H1 (cell line): ENCODE data around the gene SLC39A11. TPM values are rescaled to one million over a fixed set of nuclear protein-coding genes. Genes with fewer than 3 reads are reported as not detected.

Experiments
- CTCF ChIA-PET: fragments of 300-600 bp; sonication (Branson Sonifier 250); formaldehyde crosslinking; loops from one replicate; lab custom pipeline; 2021; ENCODE audit not compliant: partially characterized antibody; lab: Charles Lee
- POLR2A ChIA-PET: fragments of 300-600 bp; sonication (Branson Sonifier 250); formaldehyde crosslinking; loops from one replicate; lab custom pipeline; 2021; ENCODE audit warnings: inconsistent platforms; ENCODE audit not compliant: partially characterized antibody; lab: Charles Lee
- DNase-seq, 2 experiments: peaks; one replicate each; pipeline versions ENCODE4 v3.0.0 to v3.0.0-alpha.2; 2010 to 2022; ENCODE audit warnings: low spot score in 2 of 2, low read depth in 1 of 2, mixed read lengths in 1 of 2
- FAIRE-seq: peaks from 2 replicates; lab custom pipeline; 2011; peaks lifted over from hg19 to GRCh38; lab: Jason Lieb, UNC
- H2AFZ ChIP-seq: 2 replicates; pipeline ENCODE4 v1.8.1; 2012; ENCODE audit warnings: low read length, inconsistent platforms
- H2AK5ac ChIP-seq: 2 replicates; pipeline ENCODE4 v1.6.1; 2013; ENCODE audit warnings: low read depth, low read length
- H2BK120ac ChIP-seq: replicated peaks from 2 replicates; pipeline ENCODE3; 2013; ENCODE audit warnings: low read depth, low read length, inconsistent platforms
- H2BK12ac ChIP-seq: 2 replicates; pipeline ENCODE4 v1.6.1; 2013; ENCODE audit warnings: low read depth, low read length
- H2BK15ac ChIP-seq: 2 replicates; pipeline ENCODE4 v1.6.1; 2013; ENCODE audit warnings: low read length
- H2BK20ac ChIP-seq: 2 replicates; pipeline ENCODE4 v1.6.1; 2013; ENCODE audit warnings: low read length
- H2BK5ac ChIP-seq: 2 replicates; pipeline ENCODE4 v1.6.1; 2013; ENCODE audit warnings: low read depth, low read length
- H3K14ac ChIP-seq: 2 replicates; pipeline ENCODE4 v1.6.1; 2013; ENCODE audit warnings: inconsistent platforms; ENCODE audit not compliant: insufficient read length
- H3K18ac ChIP-seq: 2 replicates; pipeline ENCODE4 v1.6.1; 2013; ENCODE audit warnings: low read length; ENCODE audit errors: extremely low read depth
- H3K23ac ChIP-seq: 2 replicates; pipeline ENCODE4 v1.6.1; 2013; ENCODE audit warnings: inconsistent platforms; ENCODE audit not compliant: insufficient read length
- H3K23me2 ChIP-seq: 2 replicates; pipeline ENCODE4 v1.6.1; 2013; ENCODE audit warnings: low read depth, low read length
- H3K27ac ChIP-seq: 2 replicates; pipeline ENCODE4 v1.6.1; 2011; ENCODE audit warnings: low read depth, low read length, inconsistent platforms
- H3K27me3 ChIP-seq, 4 experiments: replicated peaks in 1 of 4; 1 replicate in 1 of 4; 2 replicates in 3 of 4; pipeline versions ENCODE4 v1.6.1 to v1.8.1; 2011 to 2013; ENCODE audit warnings: low read length in 3 of 4, mild to moderate bottlenecking in 3 of 4, inconsistent platforms in 2 of 4, mixed read lengths in 2 of 4, moderate library complexity in 1 of 4; ENCODE audit not compliant: control insufficient read depth in 3 of 4, insufficient read depth in 3 of 4; ENCODE audit errors: extremely low read depth in 1 of 4
- H3K36me3 ChIP-seq, 4 experiments: 2 replicates each; pipeline versions ENCODE4 v1.6.1 to v1.8.1; 2011 to 2013; ENCODE audit warnings: mild to moderate bottlenecking in 4 of 4, low read length in 3 of 4, moderate library complexity in 2 of 4, control low read depth in 1 of 4, inconsistent platforms in 1 of 4; ENCODE audit not compliant: insufficient read depth in 4 of 4, control insufficient read depth in 2 of 4
- H3K4ac ChIP-seq: replicated peaks from 2 replicates; pipeline ENCODE3; 2013; ENCODE audit warnings: low read length, low read depth, mixed read lengths, inconsistent platforms; ENCODE audit not compliant: insufficient read length
- H3K4me1 ChIP-seq, 4 experiments: replicated peaks in 1 of 4; 1 replicate in 1 of 4; 2 replicates in 3 of 4; pipeline versions ENCODE4 v1.6.1 to v1.8.1; 2011 to 2013; ENCODE audit warnings: low read length in 3 of 4, inconsistent platforms in 2 of 4, mixed read lengths in 1 of 4; ENCODE audit not compliant: insufficient read depth in 4 of 4, control insufficient read depth in 3 of 4
- H3K4me2 ChIP-seq, 2 experiments: 2 replicates each; pipeline versions ENCODE4 v1.6.1 to v1.8.1; 2011 to 2013; ENCODE audit warnings: low read depth in 2 of 2, low read length in 2 of 2, control low read depth in 1 of 2, inconsistent platforms in 1 of 2, mild to moderate bottlenecking in 1 of 2; ENCODE audit not compliant: insufficient read depth in 1 of 2
- H3K4me3 ChIP-seq, 4 experiments: fragments of 200-600, 300-600 bp in 1 of 4; sonication (generic), shearing (Covaris generic), sonication (Bioruptor Twin) in 1 of 4; 2 replicates each; pipeline versions ENCODE4 v1.5.1 to v1.8.1; 2011 to 2016; ENCODE audit warnings: low read length in 4 of 4, low read depth in 3 of 4, control low read depth in 2 of 4, inconsistent platforms in 2 of 4, mild to moderate bottlenecking in 2 of 4, mixed read lengths in 1 of 4, moderate library complexity in 1 of 4; ENCODE audit not compliant: insufficient read depth in 2 of 4; ENCODE audit errors: extremely low read depth in 1 of 4
- H3K56ac ChIP-seq: replicated peaks from 2 replicates; pipeline ENCODE3; 2013; ENCODE audit warnings: low read depth, mild to moderate bottlenecking, mixed read lengths, low read length, inconsistent platforms; ENCODE audit not compliant: insufficient read length
- H3K79me1 ChIP-seq: 2 replicates; pipeline ENCODE4 v1.6.1; 2013; ENCODE audit warnings: low read depth, low read length, control low read depth
- H3K79me2 ChIP-seq, 2 experiments: 2 replicates each; pipeline versions ENCODE4 v1.6.1 to v1.8.1; 2012 to 2013; ENCODE audit warnings: low read length in 2 of 2, mild to moderate bottlenecking in 2 of 2, inconsistent platforms in 1 of 2; ENCODE audit not compliant: insufficient read depth in 2 of 2, control insufficient read depth in 1 of 2
- H3K9ac ChIP-seq, 4 experiments: replicated peaks in 1 of 4; 1 replicate in 1 of 4; 2 replicates in 3 of 4; pipeline versions ENCODE4 v1.6.1 to v1.8.1; 2011 to 2013; ENCODE audit warnings: low read depth in 3 of 4, low read length in 3 of 4, control low read depth in 2 of 4, mild to moderate bottlenecking in 2 of 4, moderate library complexity in 2 of 4, inconsistent platforms in 1 of 4; ENCODE audit errors: extremely low read depth in 1 of 4
- H3K9me3 ChIP-seq, 2 experiments: 2 replicates each; pipeline versions ENCODE4 v1.6.1 to v1.8.1; 2012 to 2013; ENCODE audit warnings: mild to moderate bottlenecking in 2 of 2, moderate library complexity in 2 of 2, control low read depth in 1 of 2, inconsistent platforms in 1 of 2, low read depth in 1 of 2, low read length in 1 of 2, mixed read lengths in 1 of 2; ENCODE audit not compliant: insufficient read depth in 2 of 2
- H4K20me1 ChIP-seq, 2 experiments: replicated peaks in 1 of 2; 2 replicates each; pipeline versions ENCODE3 to v1.8.1; 2011 to 2013; ENCODE audit warnings: inconsistent platforms in 2 of 2, low read length in 2 of 2, mild to moderate bottlenecking in 1 of 2; ENCODE audit not compliant: insufficient read depth in 2 of 2, control insufficient read depth in 1 of 2
- H4K5ac ChIP-seq: 2 replicates; pipeline ENCODE4 v1.6.1; 2013; ENCODE audit warnings: low read length, low read depth, mixed read lengths, inconsistent platforms; ENCODE audit not compliant: insufficient read length
- H4K8ac ChIP-seq: 2 replicates; pipeline ENCODE4 v1.8.0; 2013; ENCODE audit warnings: mild to moderate bottlenecking, moderate library complexity, low read length, inconsistent platforms; ENCODE audit not compliant: insufficient read depth; ENCODE audit errors: extremely low read depth
- H4K91ac ChIP-seq: replicated peaks from 2 replicates; pipeline ENCODE3; 2013; ENCODE audit warnings: low read length, mixed read lengths, inconsistent platforms; ENCODE audit not compliant: insufficient read length
- CBX5 ChIP-seq: fragments of 300-800, 300-1000 bp; sonication (generic); IDR thresholded peaks from 2 replicates; pipeline ENCODE4 v1.7.1; 2016; ENCODE audit warnings: antibody characterized with exemption, low read length, low read depth
- CHD1 ChIP-seq: IDR thresholded peaks from 2 replicates; pipeline ENCODE4 v1.6.1; 2012; ENCODE audit warnings: low read depth, low read length, improper control_type of control experiment
- JUND ChIP-seq: IDR thresholded peaks from 2 replicates; pipeline ENCODE4 v1.6.1; 2011; ENCODE audit warnings: mild to moderate bottlenecking, improper control_type of control experiment, low read length
- KDM4A ChIP-seq: IDR thresholded peaks from one replicate; pipeline ENCODE4 v1.7.1; 2012; ENCODE audit warnings: low read depth, mild to moderate bottlenecking, moderate library complexity, low read length, inconsistent platforms; ENCODE audit not compliant: severe bottlenecking
- POU5F1 ChIP-seq: IDR thresholded peaks from 2 replicates; pipeline ENCODE4 v1.6.1; 2011; ENCODE audit warnings: low read depth, mild to moderate bottlenecking, low read length, moderate library complexity
- RFX5 ChIP-seq: IDR thresholded peaks from 2 replicates; pipeline ENCODE4 v1.6.1; 2011; ENCODE audit warnings: low read depth, low read length, improper control_type of control experiment, borderline replicate concordance
- SIN3A ChIP-seq, 2 experiments: IDR thresholded peaks in 1 of 2; conservative IDR thresholded peaks in 1 of 2; 2 replicates each; pipeline ENCODE4 v1.6.1; 2011 to 2012; ENCODE audit warnings: low read length in 2 of 2, improper control_type of control experiment in 1 of 2, low read depth in 1 of 2, mild to moderate bottlenecking in 1 of 2
- TEAD4 ChIP-seq: IDR thresholded peaks from 2 replicates; pipeline ENCODE4 v1.6.1; 2012; ENCODE audit warnings: low read depth, low read length, inconsistent platforms, mixed read lengths
- YY1 ChIP-seq: IDR thresholded peaks from 2 replicates; pipeline ENCODE4 v1.6.1; 2011; ENCODE audit warnings: low read depth, mild to moderate bottlenecking, low read length
- ZNF274 ChIP-seq: IDR thresholded peaks from 2 replicates; pipeline ENCODE4 v1.7.0; 2012; ENCODE audit warnings: low read length, borderline replicate concordance; ENCODE audit errors: extremely low read depth
- WGBS, 2 experiments: shearing (Covaris generic) in 1 of 2; methylation state at CpG; one replicate each; pipeline versions ENCODE4 v1.1.6 to v1.1.7; 2013 to 2015; ENCODE audit warnings: low lambda C conversion rate in 2 of 2, mixed read lengths in 2 of 2, inconsistent platforms in 1 of 2, low coverage in 1 of 2, missing lambda C conversion rate in 1 of 2; ENCODE audit not compliant: insufficient replicate concordance in 2 of 2, insufficient coverage in 1 of 2, insufficient read length in 1 of 2; ENCODE audit errors: extremely low coverage in 1 of 2, missing lambda C conversion rate in 1 of 2; 5-methylcytosine and 5-hydroxymethylcytosine counted together
- polyA plus RNA-seq, 7 experiments: library from polyadenylated mRNA; depleted of rRNA in 3 of 7; stranded (reverse) in 5 of 7; unstranded in 2 of 7; fragments of >200 nt in 5 of 7; fragments of 200-250 nt in 2 of 7; gene quantifications; 1 replicate in 5 of 7; 2 replicates in 1 of 7; 4 replicates in 1 of 7; pipeline versions ENCODE4 v1.2.1 to v1.2.3, GENCODE V29; 2011 to 2013; ENCODE audit warnings: missing spikeins in 2 of 7, mixed read lengths in 2 of 7
- total RNA-seq: library from RNA; stranded (reverse); fragmentation: NEBNext Ultra II Directional; extraction: Animal tissue kit (Norgen Biotek cat#: 25700); gene quantifications from 2 replicates; pipeline ENCODE4 v1.2.1, GENCODE V29; 2021
- TF ChIP-seq, protein P1 (sequence below), 3 experiments: IDR thresholded peaks; 1 replicate in 2 of 3; 2 replicates in 1 of 3; pipeline versions ENCODE4 v1.5.1 to v1.6.1; 2011; ENCODE audit warnings: low read length in 3 of 3, mild to moderate bottlenecking in 3 of 3, inconsistent platforms in 2 of 3, low read depth in 1 of 3, moderate library complexity in 1 of 3; ENCODE audit not compliant: insufficient read depth in 1 of 3; ENCODE audit errors: control extremely low read depth in 1 of 3

Gene SLC39A11
- total and polyA plus RNA-seq, 2 of the 8 experiments (the other 6 are each of a cell fraction or from before 2014, with no cell fraction given), result 12.2 to 19.6 TPM

DNA sequence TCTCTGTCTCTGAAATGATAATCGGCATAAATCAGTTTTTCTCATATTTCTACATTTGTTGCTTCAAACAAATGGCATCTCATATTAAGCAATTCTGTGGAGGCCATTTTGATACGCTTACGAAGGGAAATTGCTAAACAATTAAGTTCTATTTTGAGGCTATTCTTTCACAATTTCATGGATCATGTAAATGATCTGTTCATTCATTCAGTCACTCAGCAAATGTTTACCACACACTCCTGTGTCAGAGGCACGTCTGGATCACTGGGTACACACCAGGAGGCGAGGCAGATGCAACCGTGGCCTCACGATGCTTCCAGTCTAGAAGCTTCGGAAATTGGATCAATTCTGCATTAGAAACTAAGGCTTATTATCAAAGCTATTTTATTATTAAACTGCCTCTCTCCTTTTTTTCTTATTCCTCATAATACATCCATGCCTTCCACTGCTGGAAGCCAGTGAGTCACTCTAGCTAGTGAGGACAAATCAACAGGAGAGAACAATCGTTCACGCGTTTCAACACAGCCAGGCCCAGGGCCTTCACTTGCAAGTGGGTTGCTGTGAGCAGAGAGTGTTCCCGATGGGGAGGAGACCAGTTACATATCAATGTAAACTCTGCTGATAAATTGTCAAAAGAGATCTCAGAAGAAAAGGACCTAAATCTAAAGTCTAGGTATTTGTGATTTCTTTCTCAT lies 11.3 kb upstream of the SLC39A11 start:
- FAIRE-seq (no peak), DNase-seq (no peak)
- Histone ChIP-seq H3K9ac (no peak overlapping the region), H3K79me2 (no peaks in the 10 kb centered on the region), H4K20me1 (no peaks in the 10 kb centered on the region), H2AK5ac (no peak overlapping the region), H2BK15ac (no peak overlapping the region), H3K4ac (no peak overlapping the region), H3K27ac (no peak overlapping the region), H3K56ac (no peak overlapping the region), H3K36me3 (no peaks in the 10 kb centered on the region), H3K14ac (no peak overlapping the region), H4K8ac (no peak overlapping the region; the same call in 1 of the 2 replicates), H3K79me1 (no peaks in the 10 kb centered on the region), H3K4me3 (no peak overlapping the region), H4K5ac (no peak overlapping the region), H3K9me3 (no peaks in the 10 kb centered on the region), H3K4me1 (0 out of 7 replicates have a peak, but pooled peaks cover 0 to 2% (median 0%) of the 10 kb centered on the region in 4 experiments), H2BK20ac (no peak overlapping the region), H3K23ac (no peak overlapping the region), H3K4me2 (no peak overlapping the region), H2BK12ac (no peak overlapping the region), H3K23me2 (no peaks in the 10 kb centered on the region), H3K27me3 (no peaks in the 10 kb centered on the region), H4K91ac (no peak overlapping the region), H2BK5ac (no peak overlapping the region), H2AFZ (no peak overlapping the region), H3K18ac (no peak overlapping the region), H2BK120ac (no peak overlapping the region)
- ChIA-PET CTCF (interaction anchor here (0.7 kb wide), 1 partner anchor 149 kb away, joined by 3 read pairs; no protein-coding TSS in a partner anchor), POLR2A (no interaction called here)
- WGBS, 2 experiments, result 93% methylated on average over 12 of the region's 12 CpGs; no CpG with 5 or more reads in 1 of the 2 experiments
- TF ChIP-seq ZNF274, result no peak
- TF ChIP-seq CBX5, result no peak
- TF ChIP-seq RFX5, result no peak
- no peak for TF ChIP-seq SIN3A (conservative IDR thresholded peaks at IDR 0.05 in 1 of 2, IDR thresholded peaks at IDR 0.05 in 1 of 2; ENCODE audit: low read depth in 1 of 2, low read length in 2 of 2)
- TF ChIP-seq YY1, result no peak
- no peak for TF ChIP-seq KDM4A
- no peak for TF ChIP-seq POU5F1
- no peak for TF ChIP-seq JUND
- no peak for TF ChIP-seq TEAD4
- TF ChIP-seq, protein P1, sequence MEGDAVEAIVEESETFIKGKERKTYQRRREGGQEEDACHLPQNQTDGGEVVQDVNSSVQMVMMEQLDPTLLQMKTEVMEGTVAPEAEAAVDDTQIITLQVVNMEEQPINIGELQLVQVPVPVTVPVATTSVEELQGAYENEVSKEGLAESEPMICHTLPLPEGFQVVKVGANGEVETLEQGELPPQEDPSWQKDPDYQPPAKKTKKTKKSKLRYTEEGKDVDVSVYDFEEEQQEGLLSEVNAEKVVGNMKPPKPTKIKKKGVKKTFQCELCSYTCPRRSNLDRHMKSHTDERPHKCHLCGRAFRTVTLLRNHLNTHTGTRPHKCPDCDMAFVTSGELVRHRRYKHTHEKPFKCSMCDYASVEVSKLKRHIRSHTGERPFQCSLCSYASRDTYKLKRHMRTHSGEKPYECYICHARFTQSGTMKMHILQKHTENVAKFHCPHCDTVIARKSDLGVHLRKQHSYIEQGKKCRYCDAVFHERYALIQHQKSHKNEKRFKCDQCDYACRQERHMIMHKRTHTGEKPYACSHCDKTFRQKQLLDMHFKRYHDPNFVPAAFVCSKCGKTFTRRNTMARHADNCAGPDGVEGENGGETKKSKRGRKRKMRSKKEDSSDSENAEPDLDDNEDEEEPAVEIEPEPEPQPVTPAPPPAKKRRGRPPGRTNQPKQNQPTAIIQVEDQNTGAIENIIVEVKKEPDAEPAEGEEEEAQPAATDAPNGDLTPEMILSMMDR (IDR thresholded peaks at IDR 0.05; ENCODE audit: control extremely low read depth in 1 of 3, insufficient read depth in 1 of 3, low read depth in 1 of 3, low read length in 3 of 3), result no peak
- no peak for TF ChIP-seq CHD1
